H1 (cell line): ENCODE results near the gene SP9. TPM values are rescaled to one million over a fixed set of nuclear protein-coding genes. Genes with fewer than 3 reads are reported as not detected.

Experiments used
- polyA plus RNA-seq, 7 experiments: library from polyadenylated mRNA; depleted of rRNA in 3 of 7; stranded (reverse) in 5 of 7; unstranded in 2 of 7; fragments of >200 nt in 5 of 7; fragments of 200-250 nt in 2 of 7; gene quantifications; 1 replicate in 5 of 7; 2 replicates in 1 of 7; 4 replicates in 1 of 7; pipeline versions ENCODE4 v1.2.1 to v1.2.3, GENCODE V29; 2011 to 2013; ENCODE audit warnings: missing spikeins in 2 of 7, mixed read lengths in 2 of 7
- total RNA-seq: library from RNA; stranded (reverse); fragmentation: NEBNext Ultra II Directional; extraction: Animal tissue kit (Norgen Biotek cat#: 25700); gene quantifications from 2 replicates; pipeline ENCODE4 v1.2.1, GENCODE V29; 2021

The SP9 gene
- total and polyA plus RNA-seq, 2 of the 8 experiments (the other 6 are each of a cell fraction or from before 2014, with no cell fraction given): 0.03 to 0.11 TPM

Other genes starting within 250 kb of the SP9 start
- gene OLA1, start 86.4 kb upstream of the SP9 start, total RNA-seq: 149 and 158 TPM in 2 replicates
- gene OLA1, start 86.4 kb upstream of the SP9 start, polyA plus RNA-seq (2011; rRNA removed): 13.2 and 39.3 TPM in 2 replicates
- 6.8 and 7.4 TPM in 2 replicates for gene SCRN3, start 60.8 kb downstream of the SP9 start, total RNA-seq
- gene SCRN3, start 60.8 kb downstream of the SP9 start, polyA plus RNA-seq (2011; rRNA removed): 7.8 TPM in 2 replicates
- gene GPR155, start 152.1 kb downstream of the SP9 start, total RNA-seq: 1.1 and 2.1 TPM in 2 replicates
- gene GPR155, start 152.1 kb downstream of the SP9 start, polyA plus RNA-seq (2011; rRNA removed): 0.19 and 0.26 TPM in 2 replicates